Posterior cingulate gyrus (tissue), 11 donors: ENCODE data around the gene MEDAG.

ENCODE experiments used
- DNase-seq, 10 donors: peaks; one replicate each; pipeline versions ENCODE4 v3.0.0 to v3.0.0-alpha.2; 2020 to 2021; ENCODE audit warnings: mixed read lengths in 3 of 10
- intact Hi-C: fragments of 100-400 bp; cut with DNase I; formaldehyde crosslinking; loops from one replicate; pipeline ENCODE4 v1.15.1; 2023

Gene MEDAG

GRCh38 chr13:30932481-30933353 is 26.6 kb downstream of the MEDAG start, which contains the start of gene TEX26:
TSS of gene TEX26 (plus strand) at chr13:30932656. CDS start at chr13:30932716, 60 bp downstream.
- peak in 5 of 10 donors; percentile 8 to 89 (median 22) for DNase-seq
- intact Hi-C loops, result no loop called here

DNA sequence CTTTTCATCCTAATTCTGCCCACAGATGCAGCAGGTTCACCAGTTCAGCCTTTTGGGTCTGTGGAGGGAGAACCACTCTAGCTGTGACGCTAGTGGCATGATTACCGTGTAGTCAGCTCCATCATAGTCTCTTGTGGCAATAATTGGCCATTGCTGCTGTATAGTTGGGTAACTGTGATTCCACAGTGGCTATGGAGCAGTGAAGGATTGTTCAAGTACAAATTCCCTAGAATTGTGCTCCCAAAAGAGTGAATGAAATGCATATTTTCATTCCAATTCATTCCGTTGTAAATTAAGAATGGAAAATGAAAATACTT is 27.2 kb downstream of the MEDAG start:
- intact Hi-C loops, result no loop called here
- DNase-seq, result no peak

DNA sequence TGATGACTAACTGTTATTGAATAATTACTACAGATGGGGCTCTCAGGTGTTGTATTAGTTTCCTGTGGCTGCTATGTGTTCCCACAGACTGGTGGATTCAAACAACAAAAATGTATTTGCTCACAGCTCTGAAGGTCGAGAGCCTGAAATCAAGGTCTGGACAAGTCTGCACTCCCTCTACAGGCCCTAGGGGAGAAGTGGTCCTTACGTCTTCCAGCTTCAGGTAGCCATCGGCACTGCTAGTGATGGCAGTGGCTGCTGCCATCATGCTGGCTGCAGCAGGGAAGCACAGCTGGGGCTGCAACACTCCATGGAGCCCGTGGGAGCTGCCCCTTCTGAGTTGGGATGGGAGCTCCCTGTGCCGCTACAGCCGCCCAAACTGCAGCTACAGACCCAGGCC is 28.3 kb downstream of the MEDAG start:
- DNase-seq, result no peak

GRCh38 chr13:30934803-30935202 is 28.7 kb downstream of the MEDAG start:
- intact Hi-C loops, result no loop called here
- DNase-seq, result peak in 1 of 10 donors; percentile 70

More for the DNA sequence above, 28.3 kb downstream of the MEDAG start:
- intact Hi-C loops, result no loop called here

DNA sequence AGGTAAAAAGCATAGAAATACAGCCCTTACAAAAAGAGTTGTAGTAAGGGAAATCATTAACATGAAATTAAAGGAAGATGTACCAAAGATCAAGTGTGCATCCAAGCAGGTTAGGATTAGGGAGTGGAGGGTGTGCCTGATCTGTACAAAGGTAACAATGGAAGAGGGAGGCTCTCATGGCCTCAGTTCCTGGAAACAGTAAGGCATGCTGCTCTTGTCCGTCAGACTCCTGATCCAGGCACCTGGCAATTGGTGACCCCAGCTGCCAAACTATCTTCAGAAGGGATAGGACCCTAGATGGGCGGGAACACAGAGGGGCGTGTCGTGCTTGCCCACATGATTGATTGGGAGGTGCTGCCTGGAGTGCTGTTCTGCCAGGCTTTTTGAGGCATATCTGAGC is 30.9 kb downstream of the MEDAG start:
- no peak for DNase-seq
- intact Hi-C loops, result no loop called here

DNA sequence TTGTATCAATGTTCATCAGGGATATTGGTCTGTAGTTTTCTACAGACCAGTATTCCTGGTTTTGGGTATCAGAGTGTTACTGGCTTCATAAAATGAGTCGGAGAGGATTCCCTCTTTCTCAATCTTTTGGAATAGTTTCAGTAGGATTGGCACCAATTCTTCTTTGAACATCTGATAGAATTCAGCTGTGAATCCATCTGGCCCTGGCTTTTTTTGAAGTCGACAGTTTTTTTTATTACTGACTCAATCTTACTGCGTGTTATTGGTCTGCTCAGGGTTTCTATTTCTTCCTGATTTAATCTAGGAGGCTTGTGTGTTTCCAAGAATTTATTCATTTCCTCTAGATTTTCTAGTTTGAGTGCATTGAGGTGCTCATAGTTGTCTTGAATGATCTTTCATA is 37.8 kb downstream of the MEDAG start:
- intact Hi-C loops, result no loop called here
- no peak for DNase-seq

- no peak for DNase-seq
Measured at GRCh38 chr13:30957258-30957943, 51.3 kb downstream of the MEDAG start.

DNA sequence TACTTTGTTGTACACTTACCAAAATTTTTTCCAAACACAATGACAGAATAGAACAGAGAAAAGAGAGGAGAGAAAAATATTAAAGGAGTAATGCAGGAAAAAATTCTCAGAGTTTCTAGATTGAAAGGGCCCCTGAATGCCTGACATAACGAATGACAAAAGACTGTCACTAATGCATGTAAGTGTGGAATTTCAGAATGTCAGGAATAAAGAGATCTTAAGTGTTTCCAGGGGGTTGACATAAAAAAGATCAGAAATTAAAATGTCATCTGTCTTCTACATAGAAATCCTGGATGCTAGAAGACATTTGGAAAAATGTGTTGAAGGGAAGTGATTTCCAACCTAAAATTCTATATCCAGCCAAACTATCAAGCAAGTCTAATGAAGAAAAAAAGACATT is 53.6 kb downstream of the MEDAG start:
- intact Hi-C loops, result no loop called here
- DNase-seq, result no peak

More at GRCh38 chr13:30957258-30957943, 51.3 kb downstream of the MEDAG start:
- intact Hi-C loops, result no loop called here

DNA sequence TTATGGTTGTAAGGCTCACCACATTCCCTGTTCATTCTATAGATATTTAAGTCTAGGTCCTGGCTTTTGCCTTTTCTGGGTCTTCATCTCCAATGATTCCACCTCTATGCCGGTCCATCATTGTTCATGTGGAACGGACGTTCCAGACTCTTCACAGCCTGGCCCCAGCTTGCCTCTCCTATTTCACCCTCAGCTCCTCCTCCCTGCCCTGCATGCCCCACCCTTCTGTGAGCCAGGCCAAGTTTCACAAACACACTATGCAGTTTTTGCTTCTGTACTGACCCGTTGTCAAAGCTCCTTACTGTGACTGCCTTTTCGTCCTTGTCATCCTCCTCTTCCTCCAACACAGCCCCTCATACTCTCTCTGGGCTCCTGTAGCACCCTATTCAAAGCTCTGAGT is 57.7 kb downstream of the MEDAG start:
- DNase-seq, result no peak
- intact Hi-C loops, result no loop called here

DNA sequence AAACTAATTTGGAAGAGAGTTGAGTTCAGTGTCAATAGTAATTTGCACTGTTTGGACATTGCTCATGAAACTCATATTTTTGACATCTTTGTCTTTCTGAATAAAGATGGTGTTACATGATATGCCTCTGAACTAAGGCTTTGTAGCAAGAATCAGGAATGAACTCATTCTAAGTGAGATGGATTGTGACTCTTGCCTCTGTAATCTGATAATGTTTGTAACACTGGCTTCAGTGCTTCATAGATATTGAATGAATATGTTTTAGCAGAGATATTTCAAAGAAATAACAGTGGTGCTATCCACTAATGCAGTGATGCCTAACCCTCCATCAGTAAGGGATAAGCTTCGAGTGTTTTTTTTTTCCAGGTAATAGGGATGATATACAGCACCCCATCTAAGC is 59.3 kb downstream of the MEDAG start:
- no peak for DNase-seq
- intact Hi-C loops, result no loop called here

DNA sequence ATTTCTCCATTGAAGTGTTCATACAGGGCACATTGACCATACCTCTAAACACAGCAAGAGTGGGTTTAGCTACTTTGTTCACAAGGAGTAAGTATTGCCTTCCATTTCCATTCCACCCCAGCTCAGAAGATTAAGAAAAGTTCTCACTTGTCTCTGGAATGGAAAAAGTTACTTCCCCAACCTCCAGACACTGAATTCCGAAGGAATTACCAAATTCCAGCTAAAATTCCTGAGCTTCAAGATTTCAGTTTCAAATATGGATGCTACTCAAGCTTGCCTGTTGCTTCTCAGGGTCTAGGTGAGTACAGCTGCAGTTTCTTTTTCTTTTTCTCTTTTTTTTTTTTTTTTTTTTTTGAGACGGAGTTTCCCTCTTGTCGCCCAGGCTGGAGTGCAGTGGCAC is 60.0 kb downstream of the MEDAG start:
- intact Hi-C loops, result no loop called here
- DNase-seq, result no peak

- intact Hi-C loops, result no loop called here
- no peak for DNase-seq
Measured at GRCh38 chr13:30968846-30969245, 62.8 kb downstream of the MEDAG start.

GRCh38 chr13:30971575-30971974 is 65.5 kb downstream of the MEDAG start:
- intact Hi-C loops, result no loop called here
- no peak for DNase-seq

GRCh38 chr13:30972888-30973377 is 66.9 kb downstream of the MEDAG start:
- DNase-seq, result no peak
- intact Hi-C loops, result no loop called here

- DNase-seq, result no peak
- intact Hi-C loops, result no loop called here
Measured at GRCh38 chr13:30974350-30974749, 68.3 kb downstream of the MEDAG start.
